Thymus (tissue), 11 donors: Measurements from ENCODE around the gene PAPPA2. TPM values are rescaled to one million over a fixed set of nuclear protein-coding genes. Genes with fewer than 3 reads are reported as not detected.

ENCODE experiments used
- DNase-seq, 9 donors: peaks; one replicate each; pipeline ENCODE4 v3.0.0-alpha.2; 2013; ENCODE audit warnings: low spot score in 9 of 9, low read depth in 6 of 9, missing footprints in 1 of 9
- H3K27ac ChIP-seq, 2 donors: one replicate each; pipeline ENCODE4 v1.5.1; 2013; ENCODE audit warnings: control low read depth in 1 of 2, low read depth in 1 of 2, low read length in 1 of 2, mild to moderate bottlenecking in 1 of 2, moderate library complexity in 1 of 2
- H3K27me3 ChIP-seq, 2 donors: one replicate each; pipeline ENCODE4 v1.5.1; 2013; ENCODE audit warnings: low read length in 1 of 2; ENCODE audit not compliant: control insufficient read depth in 2 of 2, insufficient read depth in 1 of 2
- H3K36me3 ChIP-seq, 2 donors: one replicate each; pipeline ENCODE4 v1.5.1; 2013; ENCODE audit warnings: low read length in 1 of 2, mild to moderate bottlenecking in 1 of 2, moderate library complexity in 1 of 2; ENCODE audit not compliant: control insufficient read depth in 2 of 2, insufficient read depth in 2 of 2
- H3K4me1 ChIP-seq, 2 donors: one replicate each; pipeline ENCODE4 v1.5.1; 2013; ENCODE audit warnings: low read length in 2 of 2; ENCODE audit not compliant: control insufficient read depth in 2 of 2, insufficient read depth in 2 of 2
- H3K4me3 ChIP-seq, 2 donors: one replicate each; pipeline ENCODE4 v1.5.1; 2013; ENCODE audit warnings: low read length in 2 of 2, control low read depth in 1 of 2, mild to moderate bottlenecking in 1 of 2
- H3K9me3 ChIP-seq, 2 donors: one replicate each; pipeline ENCODE4 v1.5.1; 2013; ENCODE audit warnings: low read length in 1 of 2, mild to moderate bottlenecking in 1 of 2; ENCODE audit not compliant: control insufficient read depth in 2 of 2, insufficient read depth in 1 of 2
- WGBS: extraction: QIAGEN DNeasy Blood & Tissue Kit; methylation state at CpG from one replicate; pipeline ENCODE4 v1.1.7; 2013; 5-methylcytosine and 5-hydroxymethylcytosine counted together
- polyA plus RNA-seq: library from polyadenylated mRNA; stranded (reverse); fragments of 200-250 nt; gene quantifications from one replicate; pipeline ENCODE4 v1.2.3, GENCODE V29; 2013
- total RNA-seq: library from RNA; stranded (reverse); fragments of 120-200 nt; gene quantifications from one replicate; pipeline ENCODE4 v1.2.4, GENCODE V29; 2013
- donor health status: healthy.

PAPPA2 gene
- total and polyA plus RNA-seq, 2 donors: 0.02 to 0.28 TPM

DNA sequence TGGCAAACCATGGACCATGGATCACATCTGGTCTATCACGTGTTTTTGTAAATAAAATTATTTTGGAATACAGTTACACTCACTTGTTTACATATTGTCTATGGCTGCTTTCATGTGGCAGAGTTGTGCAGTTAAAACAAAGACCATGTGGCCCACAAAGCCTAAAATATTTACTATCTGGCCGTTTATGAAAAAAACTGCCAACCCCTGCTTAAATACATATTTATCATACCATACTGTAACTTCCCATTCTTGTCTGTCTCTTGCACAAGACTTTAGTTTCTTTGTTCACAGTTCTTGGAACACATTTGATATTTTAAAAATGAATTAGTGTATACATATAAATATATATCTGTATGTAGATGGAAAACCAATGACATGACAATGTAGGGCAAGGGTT lies 141.5 kb downstream of the PAPPA2 start:
- no peaks in the 10 kb centered on the region for H3K4me1 ChIP-seq
- no peaks in the 10 kb centered on the region for H3K27me3 ChIP-seq
- DNase-seq: no peak
- 81% methylated on average over 2 of the region's 2 CpGs for WGBS
- H3K36me3 ChIP-seq: no peaks in the 10 kb centered on the region
- no peaks in the 10 kb centered on the region for H3K9me3 ChIP-seq
- H3K4me3 ChIP-seq: no peak overlapping the region
- no peak overlapping the region for H3K27ac ChIP-seq

GRCh38 chr1:176605176-176605575 lies 142.2 kb downstream of the PAPPA2 start:
- Histone ChIP-seq H3K4me3 (no peak overlapping the region), H3K9me3 (no peaks in the 10 kb centered on the region), H3K36me3 (no peaks in the 10 kb centered on the region), H3K27ac (no peak overlapping the region), H3K27me3 (no peaks in the 10 kb centered on the region), H3K4me1 (no peaks in the 10 kb centered on the region)
- DNase-seq: no peak
- WGBS: 80% methylated on average over 1 of the region's 1 CpG

GRCh38 chr1:176609556-176610408 lies 146.8 kb downstream of the PAPPA2 start:
- no peak for DNase-seq
- Histone ChIP-seq H3K27me3 (no peaks in the 10 kb centered on the region), H3K4me1 (no peaks in the 10 kb centered on the region), H3K4me3 (no peak overlapping the region), H3K9me3 (no peaks in the 10 kb centered on the region), H3K36me3 (no peaks in the 10 kb centered on the region), H3K27ac (no peak overlapping the region)
- 62% methylated on average over 3 of the region's 3 CpGs for WGBS

GRCh38 chr1:176612791-176613190 lies 149.8 kb downstream of the PAPPA2 start:
- DNase-seq: no peak
- no peaks in the 10 kb centered on the region for H3K36me3 ChIP-seq
- H3K4me3 ChIP-seq: no peak overlapping the region
- no peaks in the 10 kb centered on the region for H3K4me1 ChIP-seq
- H3K27ac ChIP-seq: no peak overlapping the region
- H3K27me3 ChIP-seq: no peaks in the 10 kb centered on the region
- no peaks in the 10 kb centered on the region for H3K9me3 ChIP-seq
- 78% methylated on average over 4 of the region's 4 CpGs for WGBS

DNA sequence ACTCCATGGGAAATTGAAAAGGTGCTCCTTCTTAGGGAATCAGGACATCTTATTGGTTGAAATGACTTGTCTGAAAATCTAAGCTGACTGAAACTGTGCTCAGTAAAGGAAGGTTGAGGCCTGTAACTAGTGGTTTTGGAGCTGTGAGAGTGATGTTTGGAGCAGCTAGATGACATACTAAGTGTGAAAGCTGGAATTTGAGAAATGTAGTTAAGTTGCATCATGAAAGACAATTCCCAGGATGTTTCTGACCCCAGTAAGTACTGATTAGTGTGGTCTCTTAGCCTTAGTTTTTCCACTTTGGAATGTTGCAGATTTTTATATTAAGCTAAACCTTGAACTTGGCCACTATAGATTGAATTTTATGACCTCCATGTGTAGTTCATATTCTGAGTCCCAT lies 154.9 kb downstream of the PAPPA2 start:
- Histone ChIP-seq H3K4me1 (no peaks in the 10 kb centered on the region), H3K9me3 (no peaks in the 10 kb centered on the region), H3K4me3 (no peak overlapping the region), H3K27me3 (no peaks in the 10 kb centered on the region), H3K36me3 (no peaks in the 10 kb centered on the region), H3K27ac (no peak overlapping the region)
- DNase-seq: no peak

- H3K36me3 ChIP-seq: no peaks in the 10 kb centered on the region
- H3K9me3 ChIP-seq: no peaks in the 10 kb centered on the region
- no peak overlapping the region for H3K4me3 ChIP-seq
- DNase-seq: no peak
- no peaks in the 10 kb centered on the region for H3K4me1 ChIP-seq
- no peak overlapping the region for H3K27ac ChIP-seq
- no peaks in the 10 kb centered on the region for H3K27me3 ChIP-seq
- 77% methylated on average over 1 of the region's 1 CpG for WGBS
Observed at GRCh38 chr1:176619261-176619660, 156.3 kb downstream of the PAPPA2 start.

- Histone ChIP-seq H3K36me3 (no peaks in the 10 kb centered on the region), H3K4me3 (no peak overlapping the region), H3K4me1 (no peaks in the 10 kb centered on the region), H3K27ac (no peak overlapping the region), H3K27me3 (no peaks in the 10 kb centered on the region), H3K9me3 (no peaks in the 10 kb centered on the region)
- 92% methylated on average over 3 of the region's 3 CpGs for WGBS
- DNase-seq: no peak
Observed at GRCh38 chr1:176625365-176625764, 162.4 kb downstream of the PAPPA2 start.

- H3K27me3 ChIP-seq: no peaks in the 10 kb centered on the region
- H3K27ac ChIP-seq: no peak overlapping the region
- WGBS: 92% methylated on average over 4 of the region's 4 CpGs
- no peak for DNase-seq
- no peak overlapping the region for H3K4me3 ChIP-seq
- H3K9me3 ChIP-seq: no peaks in the 10 kb centered on the region
- no peaks in the 10 kb centered on the region for H3K36me3 ChIP-seq
- H3K4me1 ChIP-seq: no peaks in the 10 kb centered on the region
Observed at GRCh38 chr1:176626572-176627061, 163.6 kb downstream of the PAPPA2 start.

DNA sequence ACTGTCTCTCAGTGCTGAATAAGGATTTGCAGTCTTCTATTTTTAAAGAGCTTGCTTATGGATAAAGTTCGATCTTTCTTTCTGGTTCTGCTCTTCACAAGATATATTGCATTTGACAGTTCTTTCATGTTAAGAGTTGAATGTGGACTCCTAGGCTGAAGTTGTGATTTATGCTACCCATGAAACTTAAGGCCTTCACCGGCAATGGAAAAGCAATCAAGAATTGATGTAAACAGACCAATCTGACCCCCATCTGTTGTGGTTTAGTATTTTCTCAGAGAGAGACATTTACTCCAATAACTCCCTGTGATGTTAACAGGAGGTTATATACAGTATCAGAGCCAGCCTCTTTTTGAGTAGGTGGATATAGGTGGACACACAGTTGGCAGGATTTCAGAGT lies 165.8 kb downstream of the PAPPA2 start:
- H3K36me3 ChIP-seq: no peaks in the 10 kb centered on the region
- no peaks in the 10 kb centered on the region for H3K27me3 ChIP-seq
- WGBS: 68% methylated on average over 2 of the region's 2 CpGs
- no peak for DNase-seq
- H3K27ac ChIP-seq: no peak overlapping the region
- no peak overlapping the region for H3K4me3 ChIP-seq
- no peaks in the 10 kb centered on the region for H3K4me1 ChIP-seq
- H3K9me3 ChIP-seq: no peaks in the 10 kb centered on the region
